ENCODE results near the gene ME2.
"Not testable (repeated sequence)": the region's sequence is repeated elsewhere in the genome, so short reads cannot be mapped to it uniquely, and the experiment has no call there.

Gene ME2

GRCh38 chr18:50982086-50982801, 103.3 kb downstream of the ME2 start:
- DNase-seq: no peak

GRCh38 chr18:50982802-50983179, 103.9 kb downstream of the ME2 start:
- no peak for DNase-seq

GRCh38 chr18:50986360-50987087, 107.6 kb downstream of the ME2 start:
- no peak for DNase-seq

- no peak for DNase-seq
Observed at GRCh38 chr18:50987261-50987660, 108.3 kb downstream of the ME2 start.

GRCh38 chr18:50989711-50990110, 110.8 kb downstream of the ME2 start:
- no peak for DNase-seq

GRCh38 chr18:50992351-50992762, 113.4 kb downstream of the ME2 start:
- no peak for DNase-seq

GRCh38 chr18:50994031-50994430, 115.1 kb downstream of the ME2 start:
- no peak for DNase-seq

- not testable (repeated sequence) for DNase-seq
Observed at GRCh38 chr18:51003174-51003573, 124.3 kb downstream of the ME2 start.

Data from NCI-H1417 treated with DMSO at 0.1 percent for 48 hours (cell line).